GM23248 (cell line): ENCODE data around the gene TBATA. TPM values are rescaled to one million over a fixed set of nuclear protein-coding genes. Genes with fewer than 3 reads are reported as not detected.

ENCODE experiments used
- DNase-seq: peaks from one replicate; pipeline ENCODE4 v3.0.0-alpha.2; 2015
- H2AFZ ChIP-seq: fragments of 200-600 bp; sonication (generic); 2 replicates; pipeline ENCODE4 v1.6.1; 2016; ENCODE audit warnings: antibody characterized with exemption
- H3F3A ChIP-seq: fragments of 200-600 bp; sonication (generic); 2 replicates; pipeline ENCODE4 v1.6.1; 2016; ENCODE audit warnings: mild to moderate bottlenecking, antibody characterized with exemption, mixed run types; ENCODE audit not compliant: insufficient read depth
- H3K27ac ChIP-seq: fragments of 200-600 bp; sonication (generic); 2 replicates; pipeline ENCODE4 v1.5.1; 2016; ENCODE audit warnings: mild to moderate bottlenecking
- H3K27me3 ChIP-seq: fragments of 200-600 bp; sonication (generic); replicated peaks from 2 replicates; pipeline ENCODE4 v1.6.1; 2016; ENCODE audit warnings: mild to moderate bottlenecking; ENCODE audit not compliant: insufficient read depth
- H3K36me3 ChIP-seq: fragments of 200-600 bp; sonication (generic); 2 replicates; pipeline ENCODE4 v1.6.1; 2016; ENCODE audit warnings: low read depth, mild to moderate bottlenecking
- H3K4me1 ChIP-seq: fragments of 200-600 bp; sonication (generic); 2 replicates; pipeline ENCODE4 v1.6.1; 2016; ENCODE audit warnings: mild to moderate bottlenecking; ENCODE audit not compliant: insufficient read depth
- H3K4me2 ChIP-seq: fragments of 200-600 bp; sonication (generic); one replicate; pipeline ENCODE4 v1.6.1; 2016; ENCODE audit warnings: mild to moderate bottlenecking; ENCODE audit not compliant: unreplicated experiment
- H3K4me3 ChIP-seq: fragments of 200-600 bp; sonication (generic); 2 replicates; pipeline ENCODE4 v1.5.1; 2016; ENCODE audit warnings: mild to moderate bottlenecking
- H3K79me2 ChIP-seq: fragments of 200-600 bp; sonication (generic); 2 replicates; pipeline ENCODE4 v1.6.1; 2016; ENCODE audit warnings: mild to moderate bottlenecking; ENCODE audit not compliant: insufficient read depth
- H3K9ac ChIP-seq: fragments of 200-600 bp; sonication (generic); 2 replicates; pipeline ENCODE4 v1.6.1; 2016; ENCODE audit warnings: mild to moderate bottlenecking
- H3K9me2 ChIP-seq: fragments of 200-600 bp; sonication (generic); 2 replicates; pipeline ENCODE4 v1.6.1; 2016; ENCODE audit warnings: mixed run types, mild to moderate bottlenecking, moderate library complexity; ENCODE audit not compliant: insufficient read depth
- H3K9me3 ChIP-seq: fragments of 200-600 bp; sonication (generic); one replicate; pipeline ENCODE4 v1.6.1; 2017; ENCODE audit warnings: low read depth
- H4K20me1 ChIP-seq: fragments of 200-600 bp; sonication (generic); 2 replicates; pipeline ENCODE4 v1.6.0; 2016; ENCODE audit not compliant: insufficient read depth
- EZH2 ChIP-seq: fragments of 200-600 bp; sonication (generic); IDR thresholded peaks from 2 replicates; pipeline ENCODE4 v1.6.1; 2018; ENCODE audit warnings: antibody characterized with exemption, mild to moderate bottlenecking; ENCODE audit not compliant: insufficient read depth, poor library complexity, severe bottlenecking
- EZH2phosphoT487 ChIP-seq: fragments of 200-600 bp; sonication (generic); IDR thresholded peaks from 2 replicates; pipeline ENCODE4 v1.6.1; 2018; ENCODE audit warnings: antibody characterized with exemption, moderate library complexity, mild to moderate bottlenecking, low read depth; ENCODE audit not compliant: insufficient read depth
- WGBS, 2 experiments: methylation state at CpG; one replicate each; pipeline ENCODE4 v1.1.6; 2015 to 2017; ENCODE audit warnings: low lambda C conversion rate in 2 of 2, low coverage in 1 of 2; ENCODE audit errors: missing lambda C conversion rate in 2 of 2; 5-methylcytosine and 5-hydroxymethylcytosine counted together
- in situ Hi-C: fragments of 300-500 bp; cut with MboI; formaldehyde crosslinking; loops from 2 replicates; pipeline ENCODE4 v1.15.0; 2020
- polyA plus RNA-seq: library from polyadenylated mRNA; unstranded; fragments of >200 nt; fragmentation: Nextera tagmentation; extraction: Ambion mirVana; gene quantifications from 2 replicates; pipeline ENCODE4 v1.2.1, GENCODE V29; 2016
- total RNA-seq: library from RNA; depleted of rRNA; stranded (reverse); fragments of >200 nt; shearing (Covaris generic); gene quantifications from 2 replicates; pipeline ENCODE4 v1.2.3, GENCODE V29; 2014

TBATA gene
- total and polyA plus RNA-seq, 2 experiments from 2014 or later = not detected

DNA sequence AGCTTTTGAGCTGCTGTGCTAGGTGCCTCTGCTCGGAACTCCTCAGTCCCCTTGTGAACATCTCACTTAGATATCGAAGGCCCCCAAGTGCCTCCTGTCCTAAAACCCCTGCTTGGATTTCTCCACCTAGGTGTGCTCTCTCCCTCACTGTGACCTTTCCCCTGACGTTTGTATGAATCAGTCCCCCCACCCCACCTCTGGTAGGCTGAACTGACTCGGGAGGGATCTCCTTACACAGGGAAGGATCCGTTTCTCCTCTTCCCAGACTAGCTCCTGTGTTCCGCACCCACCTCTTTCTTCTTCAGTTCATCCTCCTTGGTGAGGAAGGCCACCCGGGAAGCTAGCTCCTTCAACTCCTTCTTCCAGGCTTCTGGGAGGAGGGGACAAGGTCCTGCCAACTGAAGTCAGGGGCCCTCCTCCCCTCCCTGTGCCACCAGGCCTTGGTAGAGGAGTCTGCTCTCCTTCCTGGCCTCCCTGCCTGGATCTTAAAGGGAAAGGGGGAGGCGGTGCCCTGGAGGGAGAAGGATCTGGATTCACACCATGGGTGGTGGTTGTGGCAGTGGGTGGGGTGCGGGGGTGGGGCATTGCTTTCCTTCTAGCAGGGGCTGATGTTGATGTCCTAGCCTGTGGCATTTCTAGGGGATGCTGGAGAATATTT, 6.8 kb downstream of the TBATA start:
- no peak for DNase-seq
- no peak overlapping the region for H3K27ac ChIP-seq
- H3K4me3 ChIP-seq = no peak overlapping the region
- no peak overlapping the region for H2AFZ ChIP-seq
- H3K4me1 ChIP-seq = no peaks in the 10 kb centered on the region
- no peaks in the 10 kb centered on the region; the same call in 1 of the 2 replicates for H3K27me3 ChIP-seq
- H3K9me3 ChIP-seq = no peaks in the 10 kb centered on the region
- H3F3A ChIP-seq = no peaks in the 10 kb centered on the region
- no peak overlapping the region for H3K4me2 ChIP-seq
- 66 to 72% methylated on average over 8 to 9 of the region's 9 CpGs for WGBS, 2 experiments
- no peaks in the 10 kb centered on the region for H3K36me3 ChIP-seq
- in situ Hi-C loops = no loop called here
- H3K9me2 ChIP-seq = no peaks in the 10 kb centered on the region
- no peak overlapping the region for H3K9ac ChIP-seq
- TF ChIP-seq EZH2 (no peak), EZH2phosphoT487 (no peak)
- no peaks in the 10 kb centered on the region for H3K79me2 ChIP-seq
- no peaks in the 10 kb centered on the region for H4K20me1 ChIP-seq

DNA sequence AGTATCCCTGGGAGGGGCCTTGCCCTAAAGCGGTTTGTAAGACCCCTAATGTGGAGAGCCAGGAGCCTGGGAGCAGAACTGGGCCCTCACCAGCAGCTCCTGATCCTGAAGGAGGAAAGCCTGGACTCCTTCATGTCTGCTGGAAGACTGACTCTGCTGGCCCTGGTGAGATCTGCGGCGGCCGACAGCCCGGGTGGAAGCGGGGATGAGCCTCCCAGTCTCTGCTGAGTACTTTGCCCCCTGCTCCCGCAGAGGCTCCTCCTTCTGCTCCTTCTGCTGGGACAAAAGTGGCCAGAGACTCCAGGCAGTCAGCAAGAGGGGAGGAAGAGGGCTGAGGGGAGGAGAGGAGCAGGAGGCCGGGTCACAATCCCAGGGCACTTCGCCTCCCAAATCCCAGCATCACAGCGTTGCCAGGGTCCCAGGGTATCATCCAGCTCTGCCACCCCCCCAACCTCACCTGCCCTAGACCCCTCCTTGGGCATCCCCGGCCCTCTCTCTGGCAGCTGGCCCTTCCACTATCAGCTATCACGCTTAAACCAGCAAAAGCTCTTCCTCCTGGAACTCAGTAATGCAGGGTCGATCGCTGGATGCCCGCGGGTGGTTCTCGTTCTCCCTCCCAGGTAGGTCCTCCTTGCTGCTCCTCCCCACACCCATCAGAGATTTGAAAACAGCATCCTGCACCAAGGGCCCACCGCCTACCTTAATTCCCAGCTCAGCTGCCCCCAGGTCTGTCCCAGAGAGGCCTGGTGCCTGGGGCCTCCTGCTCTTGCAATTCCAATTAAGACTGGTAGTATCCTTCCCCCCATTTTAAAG, 7.9 kb downstream of the TBATA start:
- H3F3A ChIP-seq = no peaks in the 10 kb centered on the region
- no peaks in the 10 kb centered on the region for H3K79me2 ChIP-seq
- in situ Hi-C loops = no loop called here
- H3K9me3 ChIP-seq = no peaks in the 10 kb centered on the region
- no peak overlapping the region for H3K27ac ChIP-seq
- no peaks in the 10 kb centered on the region for H3K4me1 ChIP-seq
- H3K27me3 ChIP-seq = no peaks in the 10 kb centered on the region; the same call in 1 of the 2 replicates
- H4K20me1 ChIP-seq = no peaks in the 10 kb centered on the region
- H3K4me2 ChIP-seq = no peak overlapping the region
- TF ChIP-seq EZH2 (no peak), EZH2phosphoT487 (no peak)
- H3K9ac ChIP-seq = no peak overlapping the region
- no peaks in the 10 kb centered on the region for H3K36me3 ChIP-seq
- H3K4me3 ChIP-seq = no peak overlapping the region
- DNase-seq = no peak
- no peak overlapping the region for H2AFZ ChIP-seq
- no peaks in the 10 kb centered on the region for H3K9me2 ChIP-seq
- 81 to 82% methylated on average over 18 of the region's 18 CpGs for WGBS, 2 experiments

DNA sequence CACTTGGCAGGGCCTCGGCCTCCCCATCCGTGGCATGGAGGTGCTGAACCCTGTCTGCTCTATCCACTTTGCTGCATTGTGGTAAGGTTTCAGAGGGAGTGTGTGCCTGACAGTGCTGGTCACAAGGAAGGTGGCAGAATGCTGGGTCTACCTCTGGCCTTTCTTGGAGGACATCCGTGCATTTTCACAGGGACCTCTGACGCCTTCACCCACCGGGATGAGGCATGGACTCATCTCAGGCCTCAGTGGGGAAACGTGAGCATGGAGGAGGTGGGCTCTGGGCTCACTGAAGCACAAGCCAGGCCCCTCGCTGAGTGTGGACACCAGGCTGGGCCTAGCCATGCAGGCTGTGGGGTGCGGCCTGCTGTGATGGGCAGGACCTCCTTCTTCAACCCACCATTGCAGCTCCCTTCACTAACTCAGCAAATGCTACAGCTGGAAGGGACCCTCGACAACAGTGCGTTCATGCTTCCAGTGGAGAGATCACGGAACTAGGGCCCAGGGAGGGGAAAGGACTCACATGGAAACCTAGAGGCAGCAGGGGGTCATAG, 8.6 kb downstream of the TBATA start:
- Histone ChIP-seq H3K27ac (no peak overlapping the region), H3K9me2 (no peaks in the 10 kb centered on the region), H3K9me3 (no peaks in the 10 kb centered on the region), H3K36me3 (no peaks in the 10 kb centered on the region), H3K27me3 (no peaks in the 10 kb centered on the region; the same call in 1 of the 2 replicates), H2AFZ (no peak overlapping the region), H3F3A (no peaks in the 10 kb centered on the region), H3K4me2 (no peak overlapping the region), H4K20me1 (no peaks in the 10 kb centered on the region), H3K4me1 (no peaks in the 10 kb centered on the region), H3K4me3 (no peak overlapping the region), H3K9ac (no peak overlapping the region), H3K79me2 (no peaks in the 10 kb centered on the region)
- no peak for DNase-seq
- 80 to 83% methylated on average over 11 of the region's 11 CpGs for WGBS, 2 experiments
- TF ChIP-seq EZH2 = no peak
- no peak for TF ChIP-seq EZH2phosphoT487
- in situ Hi-C loops = no loop called here

DNA sequence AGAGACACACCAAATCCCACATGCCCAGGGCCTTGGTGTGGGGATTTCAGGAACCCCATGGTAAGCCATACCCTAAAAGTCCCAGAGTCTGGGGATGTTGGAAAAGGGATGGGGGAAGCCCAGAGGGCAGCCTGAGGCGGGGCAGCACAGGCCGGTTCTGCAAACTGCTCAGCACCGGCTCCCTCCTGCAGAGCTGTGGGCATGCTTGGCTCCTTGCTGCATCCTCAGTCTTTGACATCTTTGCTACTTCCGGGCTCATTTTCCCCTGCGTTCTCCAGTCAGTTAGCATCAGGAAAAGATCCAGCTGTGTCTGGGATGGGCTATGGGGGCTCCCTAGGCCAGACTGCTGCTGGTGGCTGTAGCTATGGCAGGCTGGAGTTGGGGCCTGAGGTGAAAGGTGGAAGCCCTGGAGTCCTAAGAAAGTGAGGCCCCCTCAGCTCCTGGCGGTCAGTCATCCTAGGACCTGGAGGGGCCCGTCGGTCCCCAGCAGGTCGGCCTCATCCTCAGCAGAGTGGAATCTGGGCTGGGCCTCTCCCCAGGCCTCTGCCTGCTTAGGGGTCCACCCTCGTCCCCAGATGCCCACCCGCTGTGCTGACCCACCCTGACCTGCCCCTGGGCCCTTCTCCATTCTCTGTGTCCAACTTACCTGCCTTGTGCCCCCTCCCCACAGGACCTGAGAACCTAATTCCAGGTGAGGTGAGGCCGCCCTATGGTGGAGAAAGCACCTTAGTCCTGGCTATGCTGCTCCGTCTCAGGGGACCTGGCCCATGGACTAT, 9.3 kb downstream of the TBATA start:
- no peak for TF ChIP-seq EZH2
- TF ChIP-seq EZH2phosphoT487 = no peak
- Histone ChIP-seq H2AFZ (no peak overlapping the region), H3K27me3 (no peaks in the 10 kb centered on the region; the same call in 1 of the 2 replicates), H3K36me3 (no peaks in the 10 kb centered on the region), H3K27ac (no peak overlapping the region), H3K79me2 (no peaks in the 10 kb centered on the region), H3K4me1 (no peaks in the 10 kb centered on the region), H3K9me3 (no peaks in the 10 kb centered on the region), H4K20me1 (no peaks in the 10 kb centered on the region), H3F3A (no peaks in the 10 kb centered on the region), H3K9me2 (no peaks in the 10 kb centered on the region), H3K4me3 (no peak overlapping the region), H3K4me2 (no peak overlapping the region), H3K9ac (no peak overlapping the region)
- WGBS, 2 experiments = 80 to 83% methylated on average over 13 of the region's 13 CpGs
- no peak for DNase-seq
- in situ Hi-C loops = no loop called here
